CD4-positive, alpha-beta T cell treated with Interleukin-17A for 1 hour (primary cell): ENCODE measurements around the gene INO80E.
"Not testable (repeated sequence)": the region's sequence is repeated elsewhere in the genome, so short reads cannot be mapped to it uniquely, and the experiment has no call there.

Experiments
- DNase-seq: peaks from one replicate; pipeline ENCODE4 v3.0.0-alpha.2; 2020

INO80E gene

DNA sequence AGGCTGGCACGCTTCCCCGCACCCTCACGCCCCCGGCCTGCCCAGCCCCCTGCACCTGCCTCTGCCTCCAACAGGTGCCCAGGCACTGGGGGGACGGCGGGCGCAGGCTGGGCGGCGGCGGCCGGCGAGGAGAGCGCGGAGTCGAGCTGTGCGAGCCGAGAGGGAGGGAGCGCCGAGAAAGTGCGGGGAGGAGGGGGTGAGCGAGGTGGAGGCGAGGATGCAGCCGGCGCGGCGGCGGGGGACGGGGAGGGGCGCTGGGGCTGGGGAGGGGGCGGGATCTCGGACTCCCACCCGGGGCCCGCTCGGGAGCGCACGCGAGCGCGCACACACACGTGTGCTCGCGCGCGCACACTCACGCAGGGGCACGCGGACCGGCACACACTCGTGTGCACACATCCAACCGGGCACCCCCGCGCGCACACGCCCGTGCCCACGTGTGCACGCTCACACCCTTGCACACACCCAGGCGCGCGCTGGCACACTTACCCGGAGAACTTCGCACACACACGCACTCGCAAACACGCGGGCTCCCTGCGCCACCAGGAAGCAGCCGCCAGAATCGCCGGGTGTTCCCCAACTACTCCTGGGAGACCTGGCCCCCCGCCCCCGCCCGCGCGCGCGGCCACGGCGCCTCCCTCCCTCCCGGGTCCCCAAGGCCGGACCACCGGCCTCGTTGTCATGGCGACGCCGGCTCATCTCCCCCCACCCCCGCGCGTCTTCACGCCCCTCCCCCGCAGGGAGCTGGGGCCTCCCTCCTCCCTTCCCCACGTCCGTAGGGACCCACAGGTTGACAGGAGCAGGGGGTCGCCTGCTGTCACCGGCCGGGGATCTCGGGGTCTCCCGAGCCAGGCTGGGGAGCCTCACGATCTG, 15.0 kb downstream of the INO80E start, which contains the start of gene DOC2A:
DOC2A (minus strand) TSS at position 184 of the 870 bp plus-strand sequence. CDS start 805 bp downstream, outside the sequence.
- peak; percentile 24 for DNase-seq

DNA sequence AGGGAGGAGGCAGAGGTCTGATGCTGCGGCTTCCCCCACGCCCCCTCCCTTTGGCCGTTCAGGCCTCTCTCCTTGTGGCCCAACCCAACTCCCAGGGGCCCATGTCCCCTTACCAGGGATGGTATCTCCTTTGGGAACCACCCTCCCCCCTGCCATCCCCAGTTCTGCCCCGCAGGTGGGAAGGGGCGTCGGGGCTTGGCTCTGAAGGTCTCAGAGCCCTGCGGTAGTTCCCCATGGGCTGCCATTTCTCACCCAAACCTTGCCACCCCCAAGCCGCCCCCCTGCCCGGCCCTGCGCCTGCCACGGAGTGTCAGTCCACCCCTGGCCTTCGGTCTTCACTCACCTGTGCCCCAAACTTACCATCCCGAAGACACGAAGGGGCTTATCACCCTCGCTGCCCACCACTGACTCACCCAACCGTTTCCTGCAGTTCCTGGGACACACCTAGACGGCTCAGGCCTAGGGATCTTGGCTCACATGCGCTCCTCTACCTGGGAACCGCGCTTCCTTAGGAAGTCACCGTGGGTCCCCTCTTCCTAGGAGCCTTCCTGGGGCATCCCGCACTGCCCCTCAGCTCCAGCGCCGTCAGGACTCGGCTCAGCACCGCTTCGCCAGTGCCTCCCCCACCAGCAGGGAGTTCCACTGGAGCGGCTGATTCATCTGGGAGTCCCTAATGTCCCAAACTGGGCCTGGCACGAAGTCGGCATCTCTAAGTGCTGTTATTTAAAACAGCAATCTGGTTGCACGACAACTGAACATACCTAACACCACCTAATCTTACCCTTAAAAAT, 15.9 kb downstream of the INO80E start:
- DNase-seq: no peak

DNA sequence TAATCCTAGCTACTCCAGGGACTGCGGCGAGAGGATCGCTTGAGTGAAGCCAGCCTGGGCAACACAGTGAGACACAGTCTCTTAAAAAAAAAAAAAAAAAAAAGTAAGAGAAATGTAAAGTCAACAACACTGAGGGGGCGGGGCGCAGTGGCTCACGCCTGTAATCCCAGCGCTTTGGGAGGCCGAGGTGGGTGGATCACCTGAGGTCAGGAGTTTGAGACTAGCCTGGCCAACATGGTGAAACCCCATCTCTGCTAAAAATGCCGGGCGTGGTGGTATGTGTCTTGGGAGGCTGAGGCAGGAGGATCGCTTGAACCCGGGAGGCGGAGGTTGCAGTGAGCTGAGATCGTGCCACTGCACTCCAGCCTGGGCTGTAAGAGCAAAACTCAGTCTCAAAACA, 16.6 kb downstream of the INO80E start:
- DNase-seq: not testable (repeated sequence)

DNA sequence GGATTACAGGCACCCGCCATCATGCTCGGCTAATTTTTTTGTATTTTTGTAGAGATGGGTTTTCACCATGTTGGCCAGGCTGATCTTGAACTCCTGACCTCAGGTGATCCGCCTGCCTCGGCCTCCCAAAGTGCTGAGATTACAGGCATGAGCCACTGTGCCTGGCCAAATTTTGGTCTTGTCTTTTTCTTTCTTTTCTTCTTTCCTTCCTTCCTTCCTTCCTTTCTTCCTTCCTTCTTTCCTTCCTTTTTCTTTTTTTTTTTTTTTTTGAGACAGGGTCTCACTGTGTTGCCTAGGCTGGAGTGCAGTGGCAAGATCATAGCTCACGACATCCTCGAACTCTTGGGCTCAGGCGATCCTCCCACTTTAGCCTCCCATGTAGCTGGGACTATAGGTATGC, 19.4 kb downstream of the INO80E start:
- DNase-seq: not testable (repeated sequence)

DNA sequence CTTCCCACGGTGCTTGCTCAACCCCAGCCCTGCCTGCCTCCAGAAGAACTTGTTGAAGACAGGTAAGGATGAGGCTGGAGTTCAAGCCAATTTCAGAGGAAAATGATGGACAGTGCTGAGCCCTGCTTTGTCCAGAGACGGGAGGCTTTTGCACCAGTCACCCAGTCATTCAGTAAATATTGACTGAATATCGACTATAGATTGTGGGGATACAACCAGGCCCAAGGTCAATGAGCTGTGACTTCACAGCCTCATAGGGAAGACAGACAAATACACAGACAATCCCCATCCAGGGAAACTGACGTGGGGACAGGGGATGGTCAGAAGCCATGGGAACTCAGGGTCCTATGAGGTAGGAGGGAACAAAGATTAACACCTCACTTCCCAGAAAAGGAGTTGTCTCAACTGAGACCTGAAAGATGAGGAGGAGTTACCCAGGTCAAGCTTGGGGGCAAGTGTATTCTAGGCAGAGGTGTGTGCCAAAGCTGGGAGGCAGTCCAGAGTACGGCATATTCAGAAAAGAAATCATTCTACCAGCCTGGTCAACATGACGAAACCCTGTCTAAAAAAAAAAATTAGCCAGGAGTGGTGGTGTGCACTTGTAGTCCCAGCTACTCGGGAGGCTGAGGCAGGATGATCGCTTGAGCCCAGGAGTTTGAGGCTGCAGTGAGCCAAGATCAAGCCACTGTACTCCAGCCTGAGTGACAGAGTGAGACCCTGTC, 20.7 kb downstream of the INO80E start:
- DNase-seq: no peak

DNA sequence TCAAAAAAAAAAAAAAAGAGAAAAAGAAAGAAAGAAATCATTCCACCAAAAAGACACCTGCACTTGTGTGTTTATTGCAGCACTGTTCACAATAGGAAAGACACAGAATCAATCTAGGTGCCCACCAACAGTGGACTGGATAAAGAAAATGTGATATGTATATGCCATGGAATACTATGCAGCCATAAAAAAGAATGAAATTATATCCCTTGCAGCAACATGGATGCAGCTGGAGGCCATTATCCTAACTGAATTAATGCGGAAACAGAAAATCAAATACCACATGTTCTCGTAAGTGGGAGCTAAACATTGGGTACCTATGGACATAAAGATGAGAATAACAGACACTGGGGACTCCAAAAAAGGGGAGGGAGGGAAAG, 21.2 kb downstream of the INO80E start:
- no peak for DNase-seq

DNA sequence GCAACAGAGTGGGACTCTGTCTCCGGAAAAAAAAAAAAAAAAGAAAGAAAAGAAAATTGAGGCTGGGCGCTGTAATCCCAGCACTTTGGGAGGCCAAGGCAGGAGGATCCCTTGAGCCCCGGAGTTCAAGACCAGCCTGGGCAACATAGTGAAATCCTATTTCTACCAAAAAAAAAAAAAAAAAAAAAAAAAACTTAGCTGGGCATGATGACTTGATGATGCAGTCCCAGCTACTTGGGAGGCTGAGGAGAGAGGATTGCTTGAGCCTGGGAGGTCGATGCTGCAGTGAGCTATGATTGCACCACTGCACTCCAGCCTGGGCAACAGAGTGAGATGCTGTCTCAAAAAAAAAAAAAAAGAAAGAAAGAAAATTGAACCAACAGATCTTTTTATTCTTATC, 21.9 kb downstream of the INO80E start:
- DNase-seq: not testable (repeated sequence)

DNA sequence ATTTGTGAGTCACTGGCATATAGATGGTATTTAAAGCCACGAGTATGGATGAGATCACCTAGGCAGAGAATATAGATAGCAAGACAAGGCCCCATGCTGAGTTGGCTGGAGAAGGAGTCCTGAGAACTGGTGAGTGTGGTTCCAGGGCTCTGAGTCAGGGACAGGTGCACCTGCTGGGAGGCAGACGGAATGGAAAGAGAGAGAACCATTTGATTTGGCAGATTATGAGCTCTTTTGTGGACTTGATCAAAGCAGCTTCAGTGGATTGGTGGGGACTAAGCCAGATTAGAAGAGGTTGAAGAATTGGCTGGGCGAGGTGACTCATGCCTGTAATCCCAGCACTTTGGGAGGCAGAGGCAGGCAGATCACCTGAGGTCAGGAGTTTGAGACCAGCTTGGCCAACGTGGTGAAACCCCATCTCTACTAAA, 22.7 kb downstream of the INO80E start:
- no peak for DNase-seq

DNA sequence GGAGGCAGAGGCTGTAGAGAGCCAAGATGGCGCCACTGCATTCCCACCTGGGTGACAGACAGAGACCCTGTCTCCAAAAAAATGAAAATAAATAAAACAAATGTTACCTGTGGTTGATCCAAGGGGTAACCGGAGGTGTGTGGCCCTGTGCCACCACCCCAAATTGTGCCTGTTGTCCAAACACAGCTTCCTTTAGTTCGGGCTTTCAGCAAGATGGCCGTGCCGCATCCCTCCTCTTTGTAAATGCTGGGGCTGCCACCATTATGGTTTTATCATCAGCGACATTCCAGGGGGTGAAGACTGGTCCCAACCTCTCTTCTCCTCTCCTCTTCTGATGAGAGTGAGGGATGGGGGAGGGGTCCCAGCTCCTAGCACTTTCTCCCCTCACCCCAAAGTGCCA, 26.8 kb downstream of the INO80E start, which contains the start of gene C16orf92:
C16orf92 (plus strand) TSS at position 312 of the 400 bp plus-strand sequence. CDS start 143 bp downstream, outside the sequence.
- no peak for DNase-seq

DNA sequence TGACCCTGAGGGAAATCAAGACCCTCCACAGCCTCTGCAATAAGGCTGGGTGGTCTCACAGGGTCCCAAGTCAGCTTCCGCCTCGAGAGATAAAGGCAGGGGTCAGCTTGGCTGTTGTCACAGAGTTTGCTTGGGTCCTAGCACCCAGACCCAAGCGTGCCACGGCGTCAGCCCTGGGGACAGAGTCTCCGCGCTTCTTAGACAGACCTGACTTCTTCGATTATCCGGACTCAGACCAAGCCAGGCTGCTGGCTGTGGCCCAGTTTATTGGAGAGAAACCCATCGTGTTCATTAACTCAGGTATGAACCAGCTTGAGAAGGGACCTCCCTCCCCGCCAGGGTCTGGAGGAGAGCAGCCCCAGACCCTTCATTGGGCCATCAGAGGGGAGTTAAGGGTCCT, 27.5 kb downstream of the INO80E start:
- DNase-seq: no peak

DNA sequence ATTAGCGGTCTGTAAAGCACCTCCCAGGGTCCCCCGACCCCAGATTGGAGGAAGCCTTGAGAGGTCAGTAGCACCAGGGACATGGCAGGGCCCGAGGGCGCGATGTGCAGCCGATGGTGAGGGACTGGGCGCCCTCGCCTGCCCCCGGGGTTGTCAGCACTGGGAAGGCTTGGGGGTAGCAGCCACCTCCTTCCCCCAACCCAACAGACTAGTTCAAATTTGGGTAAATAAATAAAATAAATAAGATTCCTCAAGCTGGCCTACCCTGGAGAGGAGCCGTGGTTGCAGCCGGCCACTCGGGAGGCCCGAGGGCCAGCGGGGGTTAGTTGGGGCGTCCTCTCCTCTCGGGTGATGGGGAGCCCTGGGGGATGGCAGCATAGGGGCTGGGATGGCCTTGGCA, 28.4 kb downstream of the INO80E start:
- DNase-seq: no peak

DNA sequence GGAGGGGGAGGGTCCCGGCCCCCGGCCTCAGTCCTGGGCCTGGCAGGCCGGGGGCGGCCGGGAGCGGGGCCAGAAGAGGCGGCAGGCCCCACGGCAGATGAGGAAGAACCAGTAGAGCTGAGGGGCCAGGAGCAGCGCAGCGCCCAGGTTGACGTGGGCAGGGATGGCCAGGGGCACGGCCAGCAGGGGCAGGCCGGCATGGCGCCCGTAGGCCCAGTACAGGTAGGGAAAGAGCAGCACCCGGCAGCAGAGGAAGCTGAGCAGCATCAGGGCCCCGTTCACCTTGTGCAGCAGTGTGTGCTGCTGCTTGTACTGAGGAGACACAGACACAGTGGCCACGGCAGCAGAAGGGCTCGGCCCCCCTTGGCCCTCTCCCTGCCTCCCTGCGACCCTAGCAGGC, 29.1 kb downstream of the INO80E start:
- no peak for DNase-seq

DNA sequence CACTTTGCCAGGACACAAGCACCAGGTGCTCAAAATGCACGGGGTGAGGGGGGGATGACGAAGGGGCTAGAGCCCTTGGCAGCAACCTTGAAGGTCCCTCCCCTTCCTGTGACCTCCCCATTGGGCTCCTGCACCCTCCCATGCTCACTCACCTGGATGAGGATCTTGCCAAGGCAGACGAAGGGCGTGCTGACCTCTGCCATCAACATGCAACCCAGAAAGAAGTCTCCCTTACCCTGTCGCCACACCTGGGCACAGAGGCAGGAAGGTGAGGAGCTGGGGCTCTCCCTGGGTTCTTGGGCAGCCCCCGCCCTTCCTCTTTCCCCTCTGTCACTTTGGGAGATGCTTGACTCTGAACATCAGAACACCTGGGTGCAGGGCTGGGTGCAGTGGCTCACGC, 29.5 kb downstream of the INO80E start:
- no peak for DNase-seq

DNA sequence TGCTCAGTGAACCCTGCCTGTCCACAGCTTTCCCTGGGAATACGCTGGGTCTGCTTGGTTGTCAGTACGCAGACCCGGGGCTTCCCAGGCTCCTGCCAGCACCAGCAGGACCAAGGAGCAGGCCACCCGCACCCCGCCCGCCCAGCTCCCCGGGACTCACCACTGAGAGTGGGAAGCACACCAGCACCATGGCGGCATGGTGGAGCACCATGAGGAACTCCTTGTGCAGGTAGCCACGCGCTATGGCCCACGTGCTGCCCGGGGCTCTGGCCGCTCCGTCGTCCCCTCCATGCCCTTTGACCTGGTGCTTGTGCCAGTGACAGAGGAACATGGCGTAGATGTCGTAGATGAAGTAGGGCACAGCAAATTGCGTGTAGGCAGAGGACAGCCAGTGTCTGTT, 30.4 kb downstream of the INO80E start:
- DNase-seq: no peak

DNA sequence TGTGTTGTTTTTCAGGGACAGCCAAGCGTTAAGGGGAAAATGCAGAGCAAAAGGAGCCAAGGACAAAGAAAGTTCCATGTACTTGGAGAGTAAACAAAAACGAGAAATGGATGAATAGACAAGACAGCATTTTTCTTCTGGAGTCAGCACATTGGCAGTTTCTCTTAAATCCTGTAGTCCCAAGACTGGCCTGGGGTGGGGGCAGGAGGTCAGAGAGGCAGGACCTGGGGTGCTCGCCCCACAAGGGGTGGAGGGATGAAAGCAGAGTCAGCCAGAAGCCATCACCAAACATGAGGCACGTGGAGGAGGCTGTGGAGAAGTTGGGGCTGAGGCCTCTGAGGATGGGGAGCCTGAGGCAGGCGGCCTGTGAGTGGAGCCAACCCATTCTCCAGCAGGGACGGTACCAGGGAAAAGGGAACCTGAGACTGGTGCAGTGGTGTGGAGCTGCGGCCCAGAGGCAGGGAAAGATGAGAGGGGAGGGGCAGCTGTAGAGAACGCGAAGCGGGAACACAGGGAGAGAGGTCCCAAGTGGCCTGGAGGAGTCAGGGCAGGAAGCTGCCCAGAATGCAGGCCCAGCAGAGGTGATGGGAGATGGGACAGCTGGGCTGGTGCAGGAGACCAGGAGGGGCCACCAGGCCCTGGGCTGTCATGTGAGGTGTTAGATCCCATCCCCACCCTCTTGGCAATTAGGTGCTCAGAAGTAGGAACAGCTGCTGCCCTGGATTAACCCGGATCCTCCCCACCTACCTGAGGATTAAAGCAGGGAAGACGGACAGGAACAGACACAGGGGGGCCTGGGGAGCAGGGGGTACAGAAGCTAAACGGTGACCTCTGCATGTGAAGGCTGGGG, 31.8 kb downstream of the INO80E start:
- DNase-seq: no peak

DNA sequence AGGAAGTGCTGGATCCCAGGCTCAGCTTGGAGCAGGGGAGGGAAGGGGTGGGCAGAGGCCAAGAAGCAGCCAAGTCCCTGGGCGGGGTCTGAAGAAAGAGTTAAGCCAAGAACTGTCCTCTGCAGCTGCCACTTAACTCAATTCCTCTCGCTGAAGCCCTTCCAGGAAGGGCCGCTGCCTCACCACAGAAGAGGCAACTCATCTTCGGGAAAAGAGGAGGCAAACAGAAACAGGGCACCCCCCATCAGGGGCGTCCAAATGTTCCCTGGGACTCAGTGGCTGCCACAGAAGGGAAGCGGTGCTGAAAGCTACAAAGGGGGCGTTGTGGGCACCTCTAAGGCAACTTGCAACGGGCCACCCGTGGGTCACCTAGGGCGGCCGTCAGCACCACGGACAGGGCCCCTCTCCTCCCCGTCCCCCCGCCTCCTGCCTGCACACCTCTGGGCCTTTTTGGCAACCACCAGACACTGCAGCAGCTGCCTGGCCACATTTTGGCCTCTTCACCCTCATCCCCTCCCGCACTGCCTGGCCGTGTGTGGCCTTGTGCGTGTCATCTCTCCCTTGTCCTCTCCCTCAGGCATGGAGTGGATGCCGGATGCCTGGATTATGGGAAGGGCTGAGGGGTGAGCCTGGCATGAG, 32.5 kb downstream of the INO80E start:
- DNase-seq: no peak

DNA sequence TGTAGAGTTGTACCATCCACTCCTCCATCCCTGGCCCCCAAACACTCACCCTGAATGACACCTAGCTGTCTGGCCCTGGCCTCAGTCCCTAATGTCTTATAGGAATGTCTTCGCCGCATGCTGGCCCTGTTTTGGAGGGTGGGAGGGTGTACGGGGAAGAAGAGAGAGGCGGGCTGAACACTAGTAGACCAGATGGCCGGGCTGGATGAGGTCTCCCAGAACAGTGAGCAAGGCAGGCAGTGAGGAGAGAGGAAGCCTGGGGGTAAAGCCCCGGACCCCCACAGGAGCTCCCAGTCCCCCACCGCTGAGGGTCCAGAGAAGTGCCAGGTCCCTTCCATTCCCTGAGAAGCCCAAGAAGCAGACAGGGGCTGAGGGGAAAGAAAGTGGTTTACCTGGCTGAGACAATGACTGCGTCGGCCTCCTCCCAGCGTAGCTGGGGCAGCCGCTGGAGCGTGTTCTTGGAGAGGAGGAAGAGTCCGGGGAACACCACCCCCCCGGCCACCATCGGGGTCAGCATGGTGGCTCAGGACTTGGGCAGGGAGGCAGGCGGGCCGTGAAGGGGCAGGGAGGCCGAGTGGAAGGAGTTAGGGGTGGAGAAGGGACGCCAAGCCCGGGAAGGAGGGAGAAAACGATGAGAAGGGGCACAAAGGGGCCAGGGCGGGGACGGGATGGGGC, 34.1 kb downstream of the INO80E start:
- DNase-seq: no peak

DNA sequence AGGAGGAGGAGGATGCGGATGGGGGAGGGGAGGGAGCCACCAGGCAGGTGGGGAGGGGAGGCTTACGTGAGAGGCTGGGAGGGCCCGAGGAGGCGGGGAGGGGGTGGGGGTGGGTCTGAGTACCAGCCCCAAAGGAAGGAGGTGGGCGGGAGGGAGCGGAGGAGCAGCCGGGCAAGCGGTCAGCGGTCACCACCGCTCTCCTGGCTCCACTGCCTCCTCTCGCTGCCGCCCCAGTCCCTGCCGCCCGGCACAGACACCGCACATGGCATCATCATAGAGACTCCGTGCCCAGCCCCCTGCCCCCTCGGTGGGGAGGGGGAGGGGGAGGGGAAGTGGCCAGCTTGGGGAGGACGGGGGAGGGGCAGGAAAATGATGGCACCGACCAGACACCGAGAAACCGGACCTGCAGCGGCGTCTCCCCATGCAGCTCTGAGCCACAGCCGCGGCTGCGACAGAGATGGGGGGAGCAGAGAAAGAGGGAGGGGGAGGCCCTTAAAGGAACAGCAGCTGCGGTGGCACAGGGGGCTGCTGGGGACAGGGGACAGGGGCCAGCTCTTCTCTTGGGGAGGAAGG, 34.9 kb downstream of the INO80E start, which contains the start of gene TLCD3B:
TLCD3B (minus strand) TSS at position 431 of the 573 bp plus-strand sequence. CDS start 744 bp downstream, outside the sequence.
- DNase-seq: no peak

DNA sequence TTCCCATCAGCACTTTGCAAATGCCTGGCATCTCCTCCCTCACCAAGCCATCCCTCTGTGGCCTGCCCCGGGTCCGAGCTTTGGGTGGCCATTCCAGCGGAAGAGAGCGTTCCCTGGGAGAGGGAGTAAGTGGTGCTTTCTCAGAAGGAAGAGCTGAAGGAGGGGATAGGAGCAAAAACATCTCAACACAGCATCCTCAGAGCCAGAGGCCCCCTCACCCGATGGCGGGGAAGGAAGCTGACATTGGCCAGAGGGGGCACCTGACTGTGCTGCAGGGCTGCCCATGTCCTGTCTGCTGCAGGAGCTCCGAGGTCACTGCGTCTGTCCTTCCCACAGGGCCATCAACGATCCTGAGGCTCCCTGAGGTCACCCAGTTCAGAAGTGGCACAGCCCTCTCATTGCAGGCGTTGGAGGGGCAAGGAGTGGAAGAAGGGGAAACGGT, 35.5 kb downstream of the INO80E start:
- DNase-seq: no peak

DNA sequence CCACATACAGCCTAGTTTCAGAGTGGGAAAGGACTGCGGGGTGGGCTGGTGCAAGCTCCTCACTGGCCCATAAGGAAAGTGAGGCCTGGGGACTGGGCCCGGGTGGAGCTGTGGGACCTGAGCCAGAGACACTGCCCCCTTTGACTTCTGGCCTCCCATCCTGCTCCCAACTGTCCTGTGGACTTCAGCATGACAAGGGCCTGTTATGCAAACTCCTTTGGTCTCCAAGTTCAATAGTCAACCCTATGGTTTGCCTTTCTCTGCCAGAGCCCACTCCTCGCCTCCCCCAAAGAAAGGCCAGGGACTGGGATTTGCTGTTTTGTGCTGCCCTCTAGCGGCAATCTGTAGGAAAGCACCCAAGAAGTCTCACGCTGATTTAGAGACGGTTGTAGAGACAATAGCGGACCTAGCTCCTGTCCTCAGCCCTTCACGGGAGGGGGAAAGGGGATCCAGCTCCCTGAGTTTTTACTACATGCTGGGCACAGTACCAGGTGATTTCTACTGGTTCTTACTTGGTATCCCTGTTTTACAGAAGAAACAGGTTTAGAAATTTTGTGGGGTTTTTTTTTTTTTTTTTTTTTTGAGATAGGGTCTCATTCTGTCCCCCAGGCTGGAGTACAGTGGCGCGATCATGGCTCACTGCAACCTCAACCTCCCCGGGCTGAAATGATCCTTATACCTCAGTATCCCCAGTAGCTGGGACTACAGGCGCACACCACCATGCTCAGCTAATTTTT, 36.2 kb downstream of the INO80E start:
- peak; percentile 79 for DNase-seq
